LHCN-M2 (cell line): Measurements from ENCODE around the gene BCKDK. TPM values are rescaled to one million over a fixed set of nuclear protein-coding genes. Genes with fewer than 3 reads are reported as not detected.

Experiments
- DNase-seq: peaks from one replicate; pipeline ENCODE4 v3.0.0-alpha.2; 2012; ENCODE audit warnings: low read depth
- total RNA-seq: library from RNA; depleted of rRNA; stranded (reverse); fragments of >200 nt; gene quantifications from 2 replicates; pipeline ENCODE4 v1.2.3, GENCODE V29; 2014

Gene BCKDK
- total RNA-seq, 1 experiment from 2014 or later: 204 TPM

- DNase-seq: no peak
Measured at GRCh38 chr16:31080035-31080629, 28.1 kb upstream of the BCKDK start.

- DNase-seq: no peak
Measured at GRCh38 chr16:31080756-31081419, 27.3 kb upstream of the BCKDK start.

- DNase-seq: no peak
Measured at GRCh38 chr16:31081428-31082351, 26.5 kb upstream of the BCKDK start.

DNA sequence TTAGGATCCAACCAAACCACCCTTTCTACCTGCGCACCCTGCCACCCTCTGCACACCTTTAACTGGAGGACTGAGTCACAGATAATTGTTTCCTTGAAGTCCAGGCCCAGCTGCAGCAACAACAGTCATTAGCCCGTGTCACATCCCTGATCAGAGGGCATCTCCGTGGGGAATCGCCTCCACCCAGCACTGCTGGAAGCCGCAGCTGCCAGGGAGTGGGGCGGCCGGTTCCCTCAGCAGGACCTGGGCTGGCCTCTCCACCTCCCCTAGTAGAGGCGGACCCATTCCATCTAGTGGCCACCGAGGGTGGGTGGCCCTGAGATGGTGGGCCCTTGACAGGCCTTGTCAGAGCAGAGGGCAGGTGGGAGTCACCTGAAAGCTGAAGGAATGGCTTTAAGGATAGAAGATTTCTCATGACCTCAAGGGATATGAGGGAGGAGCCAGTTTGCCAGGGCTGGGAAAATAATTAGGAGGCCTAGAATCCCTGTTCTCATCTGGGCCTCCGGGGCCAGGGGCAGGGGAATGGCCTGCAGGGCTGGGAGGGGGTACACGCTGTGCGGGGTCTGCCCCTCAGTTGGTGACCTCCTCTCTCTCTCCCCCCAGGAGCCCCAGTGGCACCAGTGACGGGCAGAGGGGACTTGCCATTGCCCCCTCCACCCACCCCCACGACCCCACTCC lies 25.7 kb upstream of the BCKDK start:
- DNase-seq: no peak

DNA sequence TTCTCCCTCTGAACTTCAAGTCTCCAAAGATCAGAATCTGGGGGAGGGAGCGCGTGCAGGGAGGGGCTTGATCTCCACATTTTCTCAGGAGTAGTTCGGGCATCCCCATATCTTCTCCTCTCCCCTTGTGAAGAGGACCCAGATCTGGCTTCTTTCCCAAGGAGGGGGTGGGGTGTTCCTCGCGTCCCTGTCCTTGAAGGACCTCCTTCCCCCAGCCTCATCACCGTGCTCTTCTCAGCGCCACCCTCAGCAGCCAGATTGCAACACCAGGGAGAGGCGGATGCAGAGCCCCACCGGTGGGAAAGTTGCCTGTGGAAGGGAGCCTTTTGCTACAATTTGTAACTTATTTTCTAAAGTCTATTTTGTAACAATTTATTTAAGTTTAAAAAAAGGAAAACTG lies 25.1 kb upstream of the BCKDK start:
- no peak for DNase-seq

DNA sequence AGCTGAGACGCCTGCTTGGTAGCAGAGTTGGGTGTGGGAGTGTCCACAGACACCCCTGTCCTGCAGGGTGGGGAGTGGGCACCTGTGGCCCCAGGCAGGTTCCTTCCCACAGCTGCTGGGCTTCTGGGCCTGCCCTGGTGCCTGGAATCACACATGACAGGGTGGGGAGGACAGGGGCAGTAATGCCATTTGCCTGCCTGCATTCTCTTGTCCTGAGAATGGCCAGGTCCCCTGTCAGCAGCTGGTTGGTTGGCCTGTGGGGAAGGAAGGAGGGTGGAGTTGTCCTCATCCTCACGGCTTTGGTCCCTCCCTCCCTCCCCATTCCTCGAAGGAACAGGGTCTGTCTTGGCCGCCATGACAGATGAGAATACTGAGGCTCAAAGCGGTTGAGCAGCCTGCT lies 24.6 kb upstream of the BCKDK start:
- DNase-seq: no peak

DNA sequence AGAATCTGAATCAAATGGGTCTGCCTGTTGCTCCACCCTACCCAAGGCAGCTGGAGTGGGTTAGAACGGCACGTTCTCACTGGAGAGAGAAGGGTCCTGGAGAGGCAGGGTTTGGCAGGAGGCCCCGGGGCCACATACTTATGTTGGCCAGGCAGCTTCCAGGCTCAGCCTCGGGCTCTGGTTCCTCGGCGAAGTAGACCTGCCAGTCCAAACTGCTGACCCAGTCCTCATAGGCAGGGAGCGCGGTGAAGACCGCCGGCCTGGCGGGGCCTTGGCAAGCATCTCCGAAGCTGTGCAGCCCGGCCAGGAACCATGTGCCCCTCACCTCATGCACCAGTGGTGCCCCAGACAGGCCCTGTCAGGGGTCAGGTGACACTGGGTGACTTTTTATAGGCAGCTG lies 24.2 kb upstream of the BCKDK start:
- DNase-seq: no peak

GRCh38 chr16:31084584-31085302 lies 23.4 kb upstream of the BCKDK start:
- DNase-seq: peak; percentile 70

GRCh38 chr16:31085411-31085810 lies 22.8 kb upstream of the BCKDK start:
- no peak for DNase-seq

DNA sequence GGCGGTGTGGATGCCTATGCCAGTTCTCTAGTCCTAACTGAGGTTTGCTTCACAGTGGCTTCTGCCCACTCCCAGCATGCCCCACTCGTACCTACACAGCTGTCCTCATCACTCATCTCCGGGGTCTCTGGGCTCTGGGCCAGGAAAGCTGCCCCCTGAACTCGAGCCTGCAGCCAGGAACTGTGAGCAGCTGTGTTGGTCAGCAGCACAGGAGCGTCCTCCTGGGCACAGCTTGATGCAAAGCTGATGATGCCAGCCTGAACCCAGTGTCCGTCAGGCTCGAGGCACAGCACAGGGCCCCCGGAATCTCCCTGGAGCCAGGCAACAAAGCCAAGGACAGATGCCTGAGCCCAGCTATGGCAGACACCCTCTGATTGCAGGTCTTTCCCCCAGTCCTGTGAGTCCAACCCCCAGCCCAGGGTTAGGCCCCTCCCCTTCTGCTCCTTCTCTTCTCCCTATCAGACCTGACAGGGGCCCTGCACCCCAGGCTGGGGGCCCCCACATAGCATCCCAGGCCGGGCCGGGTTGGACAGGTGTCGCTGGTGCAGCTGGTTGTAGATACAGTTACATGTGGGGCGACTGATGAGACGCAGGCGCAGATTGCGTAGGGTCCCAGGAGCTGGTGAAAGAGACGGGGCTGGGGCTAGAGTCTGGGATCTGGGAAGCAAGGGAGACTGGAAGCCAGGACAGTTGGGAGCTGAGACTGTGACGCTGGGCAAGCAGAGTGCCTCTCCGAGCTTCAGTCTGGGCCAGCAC lies 22.1 kb upstream of the BCKDK start:
- peak; percentile 90 for DNase-seq

DNA sequence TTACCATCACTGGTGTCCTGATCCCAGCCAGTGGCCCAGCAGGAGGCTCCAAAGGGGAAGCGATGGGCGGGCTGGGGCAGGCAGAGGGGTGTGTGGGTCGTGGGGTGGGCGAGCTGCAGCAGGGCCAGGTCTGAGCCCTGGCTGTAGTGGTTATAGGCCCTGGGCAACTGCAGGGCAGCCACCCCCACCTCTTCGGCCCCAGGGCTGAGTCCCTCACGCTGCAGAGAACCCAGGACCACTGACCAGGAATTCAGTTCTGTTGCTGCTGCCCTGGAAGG lies 21.6 kb upstream of the BCKDK start:
- DNase-seq: no peak

- no peak for DNase-seq
Measured at GRCh38 chr16:31087481-31087880, 20.7 kb upstream of the BCKDK start.

- DNase-seq: no peak
Measured at GRCh38 chr16:31087971-31088370, 20.2 kb upstream of the BCKDK start.

GRCh38 chr16:31088459-31089183 lies 19.6 kb upstream of the BCKDK start, which contains the start of gene PRSS53:
PRSS53 (minus strand) TSS chr16:31088943; CDS start chr16:31088809, 134 bp downstream.
- no peak for DNase-seq

- no peak for DNase-seq
Measured at GRCh38 chr16:31089199-31089598, 19.0 kb upstream of the BCKDK start.

DNA sequence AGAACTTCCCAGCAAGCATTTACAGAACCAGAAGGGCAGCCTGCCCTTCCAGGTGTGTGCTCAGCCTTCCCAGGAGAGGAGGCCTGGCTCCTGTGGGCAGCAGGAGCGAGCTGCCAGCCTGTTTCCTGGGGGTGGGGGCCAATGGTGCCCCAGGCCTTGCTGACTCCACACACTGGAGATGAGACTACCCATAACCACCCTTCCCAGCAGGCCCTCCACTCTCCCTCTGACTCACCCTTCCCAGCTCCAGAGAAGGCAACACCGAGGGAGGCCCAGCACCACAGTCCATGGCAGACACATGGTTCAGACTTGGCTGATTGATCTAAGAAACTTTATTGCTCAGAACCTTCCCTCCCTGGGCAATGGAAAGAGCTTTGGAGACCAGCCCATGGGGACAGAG lies 17.6 kb upstream of the BCKDK start:
- no peak for DNase-seq

- peak; percentile 60 for DNase-seq
Measured at GRCh38 chr16:31092330-31092729, 15.9 kb upstream of the BCKDK start.

- DNase-seq: peak; percentile 82
Measured at GRCh38 chr16:31093132-31093703, 15.0 kb upstream of the BCKDK start.

DNA sequence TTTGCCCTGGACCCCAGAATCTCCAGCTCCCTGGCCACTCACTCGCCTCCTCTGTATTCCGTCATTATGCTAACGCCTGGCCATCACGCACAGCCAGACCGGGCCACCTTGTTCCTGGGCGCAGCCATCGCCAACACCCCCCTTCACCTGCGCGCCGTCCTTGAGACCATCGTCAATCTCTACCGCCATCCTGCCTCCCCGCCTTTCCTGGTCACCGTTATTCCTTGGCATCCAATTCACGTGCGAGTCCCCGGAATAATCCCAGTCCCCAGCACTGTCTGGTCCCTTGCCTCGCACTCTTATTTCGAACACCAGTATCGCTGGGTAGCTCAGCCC lies 14.1 kb upstream of the BCKDK start:
- DNase-seq: no peak
